ENCODE data around the gene ARHGEF3. TPM values are rescaled to one million over a fixed set of nuclear protein-coding genes. Genes with fewer than 3 reads are reported as not detected.

The ARHGEF3 gene
- total and polyA plus RNA-seq, 2 donors (not counting 3 experiments of a cell fraction or from before 2014, with no cell fraction given): 6.7 to 16.3 TPM

DNA sequence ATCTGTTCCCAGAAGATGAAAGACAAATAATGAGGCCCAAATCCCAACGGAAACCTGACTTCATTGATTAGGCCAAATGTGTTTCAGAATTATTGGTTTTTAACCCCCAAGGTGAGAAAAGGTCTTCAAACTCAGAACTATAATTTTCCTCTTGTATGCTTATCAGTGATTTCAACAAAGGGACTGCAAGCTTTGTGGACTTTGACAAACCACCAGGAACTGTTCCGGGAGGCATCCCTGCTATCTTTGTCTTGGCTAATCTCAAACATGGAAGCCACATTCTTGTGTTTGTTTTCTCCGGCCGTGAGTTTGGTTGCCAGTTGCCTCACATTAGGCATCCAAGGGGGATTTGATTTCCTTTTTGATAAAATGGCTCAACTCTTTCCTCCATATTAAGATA lies 19.5 kb downstream of the ARHGEF3 start:
- intact Hi-C loops (cut with micrococcal nuclease) (no loop called here), dilution Hi-C loops (cut with MboI; ENCODE audit: extremely low pct_ligation_motif_present, low sequenced_read_pairs) (no loop called here)
- no peaks in the 10 kb centered on the region for H3K9me3 ChIP-seq (replicated peaks; ENCODE audit: control insufficient read depth, insufficient read depth, low read length)
- ChIA-PET CTCF (interaction anchor here (0.8 to 4.6 kb wide), 5 partner anchors 11 to 207 kb away, joined by 3 to 50 read pairs (median 4); partner anchors contain the start of gene ARHGEF3), POLR2A (no interaction called here)
- no peaks in the 10 kb centered on the region for H3K79me2 ChIP-seq (ENCODE audit: control insufficient read depth, insufficient read depth, low read length)
- DNase-seq (ENCODE audit: low read depth, low spot score): no peak
- no peaks in the 10 kb centered on the region for H3K36me3 ChIP-seq (ENCODE audit: control insufficient read depth in 2 of 2, extremely low read depth in 1 of 2, insufficient read depth in 2 of 2, low read length in 2 of 2)
- no peak overlapping the region for H3K4me2 ChIP-seq (ENCODE audit: insufficient read depth, low read length)
- no peak overlapping the region for H3K27ac ChIP-seq (ENCODE audit: insufficient read depth, low read depth, low read length)
- no peak overlapping the region for H2AFZ ChIP-seq (ENCODE audit: low read depth, low read length)
- no peaks in the 10 kb centered on the region for H3K9me1 ChIP-seq (replicated peaks; ENCODE audit: control insufficient read depth, extremely low read depth, insufficient read depth, low read length)
- H3K27me3 ChIP-seq (ENCODE audit: control insufficient read depth in 2 of 2, insufficient read depth in 2 of 2, low read length in 2 of 2): no peaks in the 10 kb centered on the region
- FAIRE-seq: no peak
- BruUV-seq (replicated peaks): no TSS peak
- H4K20me1 ChIP-seq (replicated peaks; ENCODE audit: control insufficient read depth, extremely low read depth, insufficient read depth, low read length): no peaks in the 10 kb centered on the region
- no peak overlapping the region for H3K9ac ChIP-seq (replicated peaks; ENCODE audit: extremely low read depth, insufficient read depth, low read length)
- peaks cover 21% of the 10 kb centered on the region for H3K4me1 ChIP-seq (ENCODE audit: control insufficient read depth, extremely low read depth, insufficient read depth, low read length)
- TF ChIP-seq FOS (IDR thresholded peaks at IDR 0.05; ENCODE audit: borderline replicate concordance, insufficient read depth, low read length): no peak
- no peak for TF ChIP-seq JUN (IDR thresholded peaks at IDR 0.05; ENCODE audit: borderline replicate concordance, insufficient read depth, insufficient read length, low read depth)
- no peak for TF ChIP-seq POLR2AphosphoS5 (IDR thresholded peaks at IDR 0.05; ENCODE audit: insufficient read depth, low read depth, low read length)
- TF ChIP-seq GATA2 (IDR thresholded peaks at IDR 0.05; ENCODE audit: insufficient read depth, insufficient read length, low read depth, low read length): no peak
- no peak for TF ChIP-seq POLR2A (IDR thresholded peaks at IDR 0.05; ENCODE audit: low read depth, low read length)
- TF ChIP-seq, protein P1, sequence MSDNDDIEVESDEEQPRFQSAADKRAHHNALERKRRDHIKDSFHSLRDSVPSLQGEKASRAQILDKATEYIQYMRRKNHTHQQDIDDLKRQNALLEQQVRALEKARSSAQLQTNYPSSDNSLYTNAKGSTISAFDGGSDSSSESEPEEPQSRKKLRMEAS (IDR thresholded peaks at IDR 0.05; ENCODE audit: insufficient read depth, insufficient read length): no peak
- TF ChIP-seq MYC (IDR thresholded peaks at IDR 0.05; ENCODE audit: low read depth, low read length): no peak
- TF ChIP-seq, protein P2, sequence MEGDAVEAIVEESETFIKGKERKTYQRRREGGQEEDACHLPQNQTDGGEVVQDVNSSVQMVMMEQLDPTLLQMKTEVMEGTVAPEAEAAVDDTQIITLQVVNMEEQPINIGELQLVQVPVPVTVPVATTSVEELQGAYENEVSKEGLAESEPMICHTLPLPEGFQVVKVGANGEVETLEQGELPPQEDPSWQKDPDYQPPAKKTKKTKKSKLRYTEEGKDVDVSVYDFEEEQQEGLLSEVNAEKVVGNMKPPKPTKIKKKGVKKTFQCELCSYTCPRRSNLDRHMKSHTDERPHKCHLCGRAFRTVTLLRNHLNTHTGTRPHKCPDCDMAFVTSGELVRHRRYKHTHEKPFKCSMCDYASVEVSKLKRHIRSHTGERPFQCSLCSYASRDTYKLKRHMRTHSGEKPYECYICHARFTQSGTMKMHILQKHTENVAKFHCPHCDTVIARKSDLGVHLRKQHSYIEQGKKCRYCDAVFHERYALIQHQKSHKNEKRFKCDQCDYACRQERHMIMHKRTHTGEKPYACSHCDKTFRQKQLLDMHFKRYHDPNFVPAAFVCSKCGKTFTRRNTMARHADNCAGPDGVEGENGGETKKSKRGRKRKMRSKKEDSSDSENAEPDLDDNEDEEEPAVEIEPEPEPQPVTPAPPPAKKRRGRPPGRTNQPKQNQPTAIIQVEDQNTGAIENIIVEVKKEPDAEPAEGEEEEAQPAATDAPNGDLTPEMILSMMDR (IDR thresholded peaks at IDR 0.05; ENCODE audit: extremely low read depth in 1 of 2, insufficient read depth in 1 of 2, low read depth in 1 of 2, low read length in 2 of 2): no peak
- TF ChIP-seq EZH2 (IDR thresholded peaks at IDR 0.05; ENCODE audit: borderline replicate concordance, low read depth, low read length, severe bottlenecking): no peak
- no peak overlapping the region for H3K4me3 ChIP-seq (replicated peaks in 1 of 3; ENCODE audit: insufficient read depth in 1 of 3, low read depth in 1 of 3, low read length in 3 of 3)

Data from endothelial cell of umbilical vein (primary cell).